ENCODE data around the gene MSTN.

GRCh38 chr2:190060626-190061025 lies 1.9 kb downstream of the MSTN start:
- TF ChIP-seq CTCF (IDR thresholded peaks at IDR 0.05) (no peak), POLR2A (IDR thresholded peaks at IDR 0.05) (no peak)

Measured in uterus (tissue), 2 donors.